HCT116 (cell line): ENCODE measurements around the gene GRIN2C.

ENCODE experiments used
- CTCF ChIP-seq, 3 experiments: fragments of 200-600 bp in 1 of 3; sonication (generic) in 1 of 3; IDR thresholded peaks in 2 of 3; conservative IDR thresholded peaks in 1 of 3; 2 replicates each; pipeline ENCODE4 v1.5.1; 2012 to 2017; ENCODE audit warnings: low read depth in 2 of 3, low read length in 2 of 3, antibody characterized with exemption in 1 of 3, borderline replicate concordance in 1 of 3, control low read depth in 1 of 3, mild to moderate bottlenecking in 1 of 3, mixed read lengths in 1 of 3, mixed run types in 1 of 3, moderate library complexity in 1 of 3; ENCODE audit not compliant: insufficient read depth in 1 of 3
- EZH2 ChIP-seq: fragments of 200-600 bp; sonication (generic); IDR thresholded peaks from 2 replicates; pipeline ENCODE4 v1.6.1; 2017; ENCODE audit warnings: antibody characterized with exemption, mixed run types
- EZH2phosphoT487 ChIP-seq: fragments of 200-600 bp; IDR thresholded peaks from 2 replicates; pipeline ENCODE4 v1.6.1; 2018; ENCODE audit warnings: antibody characterized with exemption, borderline replicate concordance
- JUND ChIP-seq: IDR thresholded peaks from 2 replicates; pipeline ENCODE4 v1.6.1; 2012
- POLR2A ChIP-seq: IDR thresholded peaks from 2 replicates; pipeline ENCODE4 v1.7.0; 2011; ENCODE audit warnings: borderline replicate concordance; ENCODE audit not compliant: insufficient read depth, insufficient read length; ENCODE audit errors: extremely low read depth
- POLR2AphosphoS5 ChIP-seq: IDR thresholded peaks from 2 replicates; pipeline ENCODE4 v1.6.1; 2011; ENCODE audit warnings: mild to moderate bottlenecking, low read depth, low read length, moderate library complexity
- REST ChIP-seq: IDR thresholded peaks from 2 replicates; pipeline ENCODE4 v1.6.1; 2012; ENCODE audit warnings: low read depth
- SP1 ChIP-seq: IDR thresholded peaks from 2 replicates; pipeline ENCODE4 v1.6.1; 2012; ENCODE audit warnings: low read depth
- YY1 ChIP-seq: IDR thresholded peaks from 2 replicates; pipeline ENCODE4 v1.6.1; 2011; ENCODE audit warnings: low read length, low read depth, moderate library complexity, mild to moderate bottlenecking; ENCODE audit not compliant: insufficient replicate concordance; ENCODE audit errors: extremely low read depth
- ZBTB33 ChIP-seq: IDR thresholded peaks from 2 replicates; pipeline ENCODE4 v1.6.1; 2011; ENCODE audit warnings: mild to moderate bottlenecking, low read length, moderate library complexity; ENCODE audit not compliant: insufficient replicate concordance; ENCODE audit errors: extremely low read depth
- ZNF274 ChIP-seq: fragments of 200-500 bp; sonication (Bioruptor generic); IDR thresholded peaks from 2 replicates; pipeline ENCODE4 v1.6.1; 2014; ENCODE audit warnings: mild to moderate bottlenecking, low read depth, low read length, inconsistent platforms

- TF ChIP-seq EZH2phosphoT487 (no peak), POLR2AphosphoS5 (no peak), POLR2A (no peak), CTCF (IDR thresholded peaks at IDR 0.05 in 2 of 3, conservative IDR thresholded peaks at IDR 0.05 in 1 of 3; ENCODE audit: borderline replicate concordance in 1 of 3, insufficient read depth in 1 of 3, low read depth in 2 of 3, low read length in 2 of 3) (no peak), JUND (no peak), EZH2 (no peak), REST (no peak), SP1 (no peak), ZBTB33 (no peak), ZNF274 (no peak), YY1 (no peak)
These were observed 39.8 kb downstream of the GRIN2C start for GRCh38 chr17:74819801-74820436.
